Endodermal cell (in vitro differentiated cells): ENCODE results near the gene NDUFS1. TPM values are rescaled to one million over a fixed set of nuclear protein-coding genes. Genes with fewer than 3 reads are reported as not detected.

Experiments used
- DNase-seq: peaks from one replicate; pipeline ENCODE4 v3.0.0-alpha.2; 2017
- H3K27ac ChIP-seq: 2 replicates; pipeline ENCODE4 v1.5.1; 2013; ENCODE audit warnings: mild to moderate bottlenecking, low read depth, low read length, moderate library complexity
- H3K27me3 ChIP-seq: 2 replicates; pipeline ENCODE4 v1.6.1; 2013; ENCODE audit warnings: mild to moderate bottlenecking, low read length, moderate library complexity; ENCODE audit not compliant: insufficient read depth, control insufficient read depth, poor library complexity, severe bottlenecking
- H3K36me3 ChIP-seq: 2 replicates; pipeline ENCODE4 v1.7.0; 2013; ENCODE audit warnings: mild to moderate bottlenecking, low read length, moderate library complexity; ENCODE audit not compliant: control insufficient read depth, insufficient read depth
- H3K4me1 ChIP-seq: one replicate; pipeline ENCODE4 v1.7.0; 2013; ENCODE audit warnings: low read length; ENCODE audit not compliant: control insufficient read depth, insufficient read depth
- H3K4me3 ChIP-seq: 2 replicates; pipeline ENCODE4 v1.5.1; 2013; ENCODE audit warnings: mild to moderate bottlenecking, low read length, moderate library complexity
- H3K9ac ChIP-seq: 2 replicates; pipeline ENCODE4 v1.6.1; 2013; ENCODE audit warnings: mild to moderate bottlenecking, low read length, moderate library complexity; ENCODE audit not compliant: poor library complexity, severe bottlenecking; ENCODE audit errors: extremely low read depth
- H3K9me3 ChIP-seq: 2 replicates; pipeline ENCODE4 v1.6.1; 2013; ENCODE audit warnings: mild to moderate bottlenecking, low read length, moderate library complexity; ENCODE audit not compliant: control insufficient read depth
- H3K27ac Mint-ChIP-seq: 2 replicates; pipeline ENCODE4 v1.8.0; 2020; ENCODE audit warnings: mixed read lengths
- H3K27me3 Mint-ChIP-seq: 2 replicates; pipeline ENCODE4 v1.8.0; 2021; ENCODE audit warnings: mild to moderate bottlenecking, mixed read lengths; ENCODE audit not compliant: insufficient read depth
- H3K36me3 Mint-ChIP-seq: 2 replicates; pipeline ENCODE4 v1.8.0; 2020; ENCODE audit warnings: low read depth, mixed read lengths
- H3K4me1 Mint-ChIP-seq: 2 replicates; pipeline ENCODE4 v1.8.0; 2020; ENCODE audit warnings: mixed read lengths
- H3K4me3 Mint-ChIP-seq: 2 replicates; pipeline ENCODE4 v1.8.0; 2020; ENCODE audit warnings: mild to moderate bottlenecking, moderate library complexity, mixed read lengths
- H3K9me3 Mint-ChIP-seq: 2 replicates; pipeline ENCODE4 v1.8.0; 2020; ENCODE audit warnings: mild to moderate bottlenecking, mixed read lengths
- WGBS, 2 experiments: methylation state at CpG; one replicate each; pipeline versions ENCODE4 v1.1.5 to v1.1.7; 2013; ENCODE audit warnings: missing lambda C conversion rate in 2 of 2, mixed read lengths in 1 of 2; ENCODE audit not compliant: insufficient coverage in 1 of 2, insufficient read length in 1 of 2; 5-methylcytosine and 5-hydroxymethylcytosine counted together
- total RNA-seq, 2 donors: library from RNA; stranded (reverse); fragmentation: NEBNext Ultra II Directional in 1 of 2; extraction: Animal tissue kit (Norgen Biotek cat#: 25700) in 1 of 2; gene quantifications; 2 replicates in 1 of 2; 3 replicates in 1 of 2; pipeline ENCODE4 v1.2.1, GENCODE V29; 2021
- TF ChIP-seq, protein P1 (sequence below): fragments of 200-600 bp; sonication (generic); conservative IDR thresholded peaks from 2 replicates; pipeline ENCODE4 v1.5.0; 2021; ENCODE audit warnings: antibody characterized with exemption, mild to moderate bottlenecking

Gene NDUFS1
- total RNA-seq, 2 donors from 2014 or later, result 88.3 to 91.5 TPM

DNA sequence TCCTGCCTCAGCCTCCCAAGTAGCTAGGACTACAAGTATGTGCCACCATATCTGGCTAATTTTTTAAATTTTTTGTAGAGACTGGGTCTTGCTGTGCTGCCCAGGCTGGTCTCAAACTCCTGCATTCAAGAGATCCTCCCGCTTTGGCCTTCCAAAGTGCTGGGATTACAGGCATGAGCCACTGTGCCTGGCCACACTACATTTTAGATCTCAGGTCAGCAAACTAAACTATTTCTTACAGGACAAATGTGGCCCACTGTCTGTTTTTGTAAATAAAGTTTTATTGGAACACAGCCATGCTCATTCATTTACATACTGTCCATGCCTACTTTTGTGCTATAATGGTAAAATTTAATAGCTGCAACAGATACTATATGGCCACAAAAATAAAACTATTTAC, 91.0 kb downstream of the NDUFS1 start:
- Mint-ChIP-seq H3K4me3 (no peak overlapping the region), H3K4me1 (peaks cover 4% of the 10 kb centered on the region), H3K27ac (no peak overlapping the region), H3K36me3 (peaks cover 29% of the 10 kb centered on the region), H3K9me3 (no peaks in the 10 kb centered on the region), H3K27me3 (no peaks in the 10 kb centered on the region)
- no peak for DNase-seq
- Histone ChIP-seq H3K4me1 (no peaks in the 10 kb centered on the region), H3K9me3 (no peaks in the 10 kb centered on the region), H3K4me3 (no peak overlapping the region), H3K27ac (no peak overlapping the region), H3K36me3 (peaks cover 22% of the 10 kb centered on the region), H3K27me3 (no peaks in the 10 kb centered on the region), H3K9ac (no peak overlapping the region)
- WGBS, 2 experiments, result 100% methylated on average over 1 of the region's 1 CpG
- TF ChIP-seq, protein P1, sequence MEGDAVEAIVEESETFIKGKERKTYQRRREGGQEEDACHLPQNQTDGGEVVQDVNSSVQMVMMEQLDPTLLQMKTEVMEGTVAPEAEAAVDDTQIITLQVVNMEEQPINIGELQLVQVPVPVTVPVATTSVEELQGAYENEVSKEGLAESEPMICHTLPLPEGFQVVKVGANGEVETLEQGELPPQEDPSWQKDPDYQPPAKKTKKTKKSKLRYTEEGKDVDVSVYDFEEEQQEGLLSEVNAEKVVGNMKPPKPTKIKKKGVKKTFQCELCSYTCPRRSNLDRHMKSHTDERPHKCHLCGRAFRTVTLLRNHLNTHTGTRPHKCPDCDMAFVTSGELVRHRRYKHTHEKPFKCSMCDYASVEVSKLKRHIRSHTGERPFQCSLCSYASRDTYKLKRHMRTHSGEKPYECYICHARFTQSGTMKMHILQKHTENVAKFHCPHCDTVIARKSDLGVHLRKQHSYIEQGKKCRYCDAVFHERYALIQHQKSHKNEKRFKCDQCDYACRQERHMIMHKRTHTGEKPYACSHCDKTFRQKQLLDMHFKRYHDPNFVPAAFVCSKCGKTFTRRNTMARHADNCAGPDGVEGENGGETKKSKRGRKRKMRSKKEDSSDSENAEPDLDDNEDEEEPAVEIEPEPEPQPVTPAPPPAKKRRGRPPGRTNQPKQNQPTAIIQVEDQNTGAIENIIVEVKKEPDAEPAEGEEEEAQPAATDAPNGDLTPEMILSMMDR, result no peak

Other genes with a start within 250 kb of the NDUFS1 start
- 10 to 100 TPM; 27.6 to 35.2 TPM for gene INO80D, start 73.3 kb downstream of the NDUFS1 start, total RNA-seq
- 100 to 1,000 TPM; 518 to 562 TPM for gene EEF1B2, start 451 bp upstream of the NDUFS1 start, total RNA-seq
- gene ZDBF2, start 115.2 kb upstream of the NDUFS1 start, total RNA-seq, result 10 to 100 TPM; 14.1 to 27.0 TPM